HG03025 (cell line): ENCODE measurements around the gene FMN2.

Experiments
- ATAC-seq: cut with Tn5 transposase; IDR thresholded peaks from one replicate; pipeline ENCODE4 v1.9.1; 2021; ENCODE audit warnings: mild to moderate bottlenecking, moderate library complexity; ENCODE audit not compliant: unreplicated experiment, low FRiP score

Gene FMN2

GRCh38 chr1:240468656-240469055, 377.0 kb downstream of the FMN2 start:
- no peak for ATAC-seq

GRCh38 chr1:240474133-240474614, 382.5 kb downstream of the FMN2 start:
- no peak for ATAC-seq

- no peak for ATAC-seq
These were observed 384.1 kb downstream of the FMN2 start for GRCh38 chr1:240475832-240476231.

DNA sequence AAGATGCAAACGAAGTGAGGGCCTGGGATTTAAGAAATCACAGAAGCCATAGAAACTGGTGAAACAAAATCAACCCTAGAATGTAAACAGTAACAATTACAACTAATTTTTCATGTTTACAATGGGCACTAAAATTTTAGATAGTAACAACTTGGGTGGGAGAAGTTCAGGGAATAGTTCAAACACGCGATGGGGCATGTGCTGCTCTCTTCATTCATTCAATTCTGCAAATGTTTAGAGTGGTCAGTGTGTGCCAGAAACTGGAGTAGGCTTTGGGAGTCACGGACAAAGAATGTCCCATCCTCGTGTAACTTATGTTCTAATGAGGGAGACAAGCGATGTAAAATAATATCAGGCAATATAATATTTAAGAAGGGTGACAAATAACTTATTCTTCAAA, 386.9 kb downstream of the FMN2 start:
- no peak for ATAC-seq

DNA sequence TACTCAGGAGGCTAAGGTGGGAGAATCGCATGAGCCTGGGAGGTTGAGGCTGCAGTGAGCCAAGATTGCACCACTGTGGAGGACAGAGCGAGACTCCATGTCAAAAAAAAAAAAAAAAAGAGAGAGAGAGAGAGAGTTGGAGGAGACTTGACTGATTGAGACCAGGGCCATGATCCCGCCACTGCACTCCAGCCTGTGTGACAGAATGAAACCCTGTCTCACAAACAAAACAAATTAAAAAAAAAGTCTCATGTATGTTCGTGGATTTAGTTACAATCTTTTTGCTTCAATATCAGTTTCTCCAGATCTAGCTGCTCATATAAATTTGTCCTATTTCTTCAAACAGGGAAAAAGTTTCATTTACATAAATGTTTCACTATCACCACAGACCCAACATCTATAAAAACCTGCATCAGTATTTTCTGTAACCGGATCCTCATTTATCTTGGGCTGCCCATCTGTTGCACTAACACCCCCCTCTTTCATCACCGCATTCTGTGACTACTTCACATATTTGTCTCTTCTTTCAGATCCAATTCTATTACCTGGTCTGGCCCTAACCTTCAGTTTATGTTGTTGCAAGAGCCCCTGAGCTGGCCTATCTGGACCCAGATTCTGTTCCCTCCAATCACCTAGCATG, 393.2 kb downstream of the FMN2 start:
- no peak for ATAC-seq

DNA sequence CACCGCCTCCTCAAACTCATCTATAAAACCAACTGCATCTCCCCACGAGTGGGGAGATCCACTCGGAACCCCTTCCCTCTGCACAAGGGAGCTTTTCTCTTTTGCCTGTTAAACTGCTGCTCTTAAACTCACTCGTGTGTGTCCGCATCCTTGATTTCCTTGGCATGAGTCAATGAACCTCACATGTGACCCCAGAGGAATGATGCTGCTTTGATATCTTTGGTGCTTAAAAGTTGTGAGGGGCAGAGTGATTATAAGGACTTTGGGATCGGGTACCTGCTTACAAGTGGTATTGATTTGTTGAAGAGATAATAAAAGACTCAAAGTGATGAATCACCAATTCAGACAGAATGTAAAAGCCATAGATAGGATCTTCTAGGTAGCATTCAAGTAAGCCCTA, 394.9 kb downstream of the FMN2 start:
- no peak for ATAC-seq

DNA sequence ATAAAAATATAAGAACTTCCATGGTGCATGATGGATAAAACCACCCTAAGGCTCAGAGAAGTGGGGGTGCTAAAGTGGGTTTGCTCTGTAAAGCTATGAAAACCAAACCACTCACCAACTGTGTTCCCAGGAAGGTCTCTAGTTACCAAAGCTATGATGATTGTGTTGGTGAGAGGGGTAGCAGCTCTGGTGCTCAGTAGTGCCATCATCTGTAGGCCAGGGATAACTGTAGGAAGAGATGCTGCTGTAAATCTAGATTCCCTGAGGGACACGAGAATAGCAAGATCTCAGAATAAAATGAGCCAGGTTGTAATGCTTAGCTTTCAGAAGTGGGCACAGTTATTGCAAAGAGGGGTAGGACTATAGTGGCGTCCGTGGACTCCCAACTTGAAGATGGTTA, 395.8 kb downstream of the FMN2 start:
- ATAC-seq, result no peak

GRCh38 chr1:240491156-240491555, 399.5 kb downstream of the FMN2 start:
- ATAC-seq, result no peak

DNA sequence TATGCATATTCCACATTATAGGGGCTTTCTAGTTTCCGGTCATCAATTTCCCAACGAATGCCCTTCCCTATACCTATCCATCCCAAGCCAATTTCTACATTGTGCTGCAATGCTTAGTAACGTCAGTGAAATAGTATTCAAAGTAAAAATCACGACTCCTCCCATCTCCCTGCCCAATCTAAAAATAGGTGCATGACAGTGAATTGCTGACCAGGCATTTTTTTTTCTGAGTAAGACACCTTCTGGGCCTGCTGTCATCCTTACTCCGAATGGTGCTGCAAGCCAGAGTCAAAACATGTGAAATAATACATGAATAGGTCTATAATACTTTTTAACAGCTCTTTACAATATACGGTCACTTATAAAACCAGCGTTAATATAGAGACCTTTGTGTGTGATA, 400.1 kb downstream of the FMN2 start:
- ATAC-seq, result no peak

GRCh38 chr1:240492832-240493440, 401.3 kb downstream of the FMN2 start:
- ATAC-seq, result no peak

- ATAC-seq, result no peak
These were observed 403.9 kb downstream of the FMN2 start for GRCh38 chr1:240495601-240496000.

- ATAC-seq, result no peak
These were observed 404.7 kb downstream of the FMN2 start for GRCh38 chr1:240496356-240496755.

DNA sequence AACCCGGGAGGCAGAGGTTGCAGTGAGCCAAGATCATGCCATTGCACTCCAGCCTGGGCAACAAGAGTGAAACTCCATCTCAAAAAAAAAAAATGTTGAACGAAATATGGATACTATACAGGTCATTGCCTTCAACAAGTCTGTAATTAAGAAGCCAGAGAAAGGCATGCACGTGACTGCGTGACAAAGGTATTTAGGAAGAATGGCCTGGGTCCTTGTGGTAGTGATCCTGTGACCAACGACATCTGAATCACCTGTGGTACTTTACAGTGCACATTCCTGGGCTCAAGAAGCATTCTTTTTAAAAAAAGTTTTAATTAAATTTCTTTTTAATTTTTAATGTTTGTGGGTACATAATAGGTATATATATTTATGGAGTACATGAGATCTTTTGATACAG, 405.3 kb downstream of the FMN2 start:
- no peak for ATAC-seq

DNA sequence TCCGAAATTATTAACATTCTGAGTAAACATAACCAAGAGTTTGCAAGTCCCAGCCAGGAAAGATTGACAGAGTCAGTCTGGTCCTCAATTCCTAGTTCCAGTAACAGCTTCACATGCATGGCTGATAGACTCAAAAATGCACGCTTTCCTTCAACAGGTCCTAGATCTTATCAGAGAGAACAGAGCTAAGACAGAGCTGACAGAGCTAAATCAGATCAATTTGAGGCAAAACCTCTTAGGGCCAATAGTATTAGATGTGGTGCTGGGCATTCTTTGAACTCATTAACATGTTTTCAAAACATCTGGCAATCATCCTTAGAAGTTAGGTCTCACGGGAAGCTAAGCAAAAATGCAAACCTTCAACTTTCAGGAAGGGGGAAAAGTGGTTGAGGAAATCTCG, 406.2 kb downstream of the FMN2 start:
- ATAC-seq, result no peak

DNA sequence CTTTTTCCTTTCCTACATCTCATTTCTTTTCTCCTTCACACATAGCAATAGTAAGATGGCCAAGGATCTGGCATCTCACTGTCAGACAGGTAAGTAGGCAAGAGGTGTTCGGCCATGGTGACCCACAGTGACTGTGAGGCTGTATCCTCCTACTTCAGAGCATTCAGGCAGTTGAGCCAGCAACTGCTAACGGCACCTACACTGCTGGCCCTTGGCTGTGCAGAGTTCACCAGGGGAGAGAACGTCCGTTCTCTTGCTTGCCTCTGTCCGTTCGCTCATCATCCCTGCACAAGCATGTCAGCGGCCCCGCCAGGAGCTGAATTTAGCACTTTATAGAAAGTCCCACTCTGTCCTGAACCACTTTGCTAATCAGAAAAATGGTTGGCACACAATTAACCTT, 406.7 kb downstream of the FMN2 start:
- no peak for ATAC-seq

- ATAC-seq, result no peak
These were observed 407.3 kb downstream of the FMN2 start for GRCh38 chr1:240499012-240499411.

- no peak for ATAC-seq
These were observed 409.0 kb downstream of the FMN2 start for GRCh38 chr1:240500647-240501046.

DNA sequence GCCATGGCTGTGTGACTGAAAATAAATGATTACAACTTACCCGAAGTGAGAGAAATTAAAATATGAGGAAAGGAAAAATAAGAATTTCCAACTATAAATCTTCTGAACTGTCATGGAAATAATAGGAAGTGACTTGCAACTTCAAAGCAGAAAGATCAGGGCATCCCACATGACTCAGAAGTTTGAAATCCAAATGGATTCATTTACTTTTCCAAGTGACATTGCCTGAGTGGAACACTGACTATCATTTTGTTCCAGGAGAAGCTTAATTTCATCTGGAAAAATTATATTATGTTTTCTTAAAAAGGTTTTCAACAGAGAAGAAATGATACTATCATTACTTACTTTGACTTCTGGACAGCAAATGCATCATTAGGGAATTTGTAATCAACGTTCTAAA, 409.4 kb downstream of the FMN2 start:
- ATAC-seq, result no peak

DNA sequence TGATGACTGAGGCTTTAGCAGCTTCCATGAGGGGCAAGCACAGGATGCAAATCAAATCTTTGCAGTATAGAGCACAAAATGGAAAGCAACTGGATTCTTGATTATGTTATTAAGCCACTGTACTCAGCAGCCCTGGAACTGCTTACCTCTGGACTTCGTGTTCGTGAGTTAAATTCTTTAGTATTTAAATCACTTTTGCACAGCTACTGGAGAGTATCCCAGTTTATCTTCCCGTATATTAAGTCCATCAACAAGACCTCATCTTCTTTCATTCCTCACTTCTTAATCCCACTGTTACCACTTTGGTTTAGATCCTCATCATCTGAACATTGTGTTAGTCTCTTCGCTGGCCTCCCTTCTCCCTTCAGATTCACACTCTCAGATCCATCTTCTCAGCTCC, 411.4 kb downstream of the FMN2 start:
- ATAC-seq, result no peak

DNA sequence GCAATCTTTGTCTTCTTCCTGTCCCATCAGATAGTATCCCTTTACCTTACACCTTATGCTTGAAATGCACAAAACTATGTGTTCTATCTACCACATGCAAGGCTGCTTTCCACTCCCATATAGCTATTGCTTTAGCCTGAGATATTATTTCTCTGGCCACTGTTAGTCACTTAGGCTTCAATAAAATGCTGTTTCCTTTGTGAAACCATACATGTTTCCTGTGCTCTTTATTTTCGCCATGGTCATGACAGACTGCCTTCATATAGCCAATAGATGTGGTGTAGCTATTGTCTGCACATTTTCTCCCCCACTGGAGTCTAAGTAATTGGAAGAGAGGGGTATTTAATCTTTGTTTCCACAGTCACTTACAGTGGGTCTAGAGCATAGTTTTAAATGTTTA, 411.9 kb downstream of the FMN2 start:
- no peak for ATAC-seq

DNA sequence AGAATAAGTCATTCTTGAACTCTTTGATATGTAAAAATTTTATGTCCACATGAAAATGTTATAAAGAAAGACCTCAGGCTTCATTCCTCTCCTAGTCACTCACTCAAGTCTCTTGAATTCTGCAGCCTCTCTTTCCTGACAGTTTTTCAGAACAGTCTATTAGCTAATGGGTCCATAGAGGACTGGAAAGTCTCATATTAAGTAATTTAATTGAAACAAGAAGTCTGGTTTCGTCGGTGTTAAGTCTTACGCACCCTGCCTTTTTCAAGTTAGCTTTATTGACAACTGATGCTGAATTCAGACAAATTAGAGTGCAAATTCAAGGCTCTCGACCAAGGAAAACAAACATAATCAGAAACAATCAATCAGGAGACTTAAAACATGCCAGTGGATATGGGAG, 414.5 kb downstream of the FMN2 start:
- ATAC-seq, result no peak

DNA sequence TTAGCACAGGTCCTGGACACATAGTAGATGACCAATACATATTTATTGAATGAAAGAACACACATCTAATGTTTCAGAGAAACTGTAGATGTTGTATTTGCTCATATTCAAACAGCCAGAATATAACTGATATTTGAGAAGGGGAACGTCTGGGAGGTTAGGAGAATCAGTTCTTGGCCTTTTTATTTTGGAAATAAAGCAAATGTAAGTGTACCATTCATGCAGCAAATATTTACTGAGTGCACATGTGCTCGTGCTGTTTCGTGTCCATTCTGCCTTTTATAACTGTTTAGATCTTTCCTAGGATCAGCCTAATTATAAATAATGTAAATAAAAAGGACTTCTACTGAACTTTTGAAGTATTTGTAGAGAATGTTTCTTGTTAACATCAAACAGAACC, 416.5 kb downstream of the FMN2 start:
- no peak for ATAC-seq

DNA sequence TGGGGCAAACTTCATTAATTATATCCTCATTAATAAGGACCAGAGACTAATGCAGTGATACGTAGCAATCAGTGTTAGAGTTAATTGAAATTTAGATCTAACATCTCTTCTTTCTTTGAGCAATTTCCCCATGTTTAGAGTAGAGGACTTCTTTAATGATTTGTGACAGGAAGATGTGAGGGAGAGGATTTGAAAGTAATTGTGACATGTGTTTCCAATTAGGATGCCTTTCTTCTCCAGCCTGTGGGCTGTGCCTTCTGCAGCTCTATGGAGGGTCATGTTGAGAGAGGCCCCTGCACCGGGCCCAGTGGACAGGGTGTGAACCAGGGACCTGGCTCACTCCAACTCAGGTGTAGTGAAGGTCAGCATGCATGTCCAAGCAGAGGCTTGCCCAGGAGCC, 417.3 kb downstream of the FMN2 start:
- no peak for ATAC-seq
